Right lobe of liver (tissue), 6 donors: Measurements from ENCODE around the gene HEPHL1. TPM values are rescaled to one million over a fixed set of nuclear protein-coding genes. Genes with fewer than 3 reads are reported as not detected.

Experiments
- ATAC-seq, 4 donors: fragments of 200-7000 bp; cut with Tn5 transposase; one replicate each; pipeline ENCODE4 v1.9.1; 2020; ENCODE audit warnings: mild to moderate bottlenecking in 4 of 4, moderate library complexity in 4 of 4
- DNase-seq, 3 donors: peaks; one replicate each; pipeline ENCODE4 v3.0.0-alpha.2; 2020
- H3K27ac ChIP-seq, 3 donors: fragments of 200-600 bp; one replicate each; pipeline ENCODE4 v1.8.0; 2022
- H3K27me3 ChIP-seq, 2 donors: fragments of 200-600 bp; one replicate each; pipeline ENCODE4 v1.8.0; 2022
- H3K36me3 ChIP-seq, 4 donors: fragments of 200-600 bp; sonication (generic) in 1 of 4; one replicate each; pipeline versions ENCODE4 v1.5.1 to v1.8.0; 2017 to 2022; ENCODE audit warnings: control low read depth in 1 of 4
- H3K4me1 ChIP-seq, 4 donors: fragments of 200-600 bp; sonication (generic) in 1 of 4; one replicate each; pipeline versions ENCODE4 v1.5.1 to v1.8.0; 2017 to 2022; ENCODE audit warnings: control low read depth in 1 of 4
- H3K4me3 ChIP-seq, 3 donors: fragments of 200-600 bp; one replicate each; pipeline ENCODE4 v1.8.0; 2022
- H3K9me3 ChIP-seq, 4 donors: fragments of 200-600 bp; sonication (generic) in 1 of 4; one replicate each; pipeline versions ENCODE4 v1.5.1 to v1.8.0; 2017 to 2022; ENCODE audit warnings: control low read depth in 1 of 4
- CTCF ChIP-seq, 4 donors: fragments of 200-600 bp in 3 of 4; fragments of 450-650 bp in 1 of 4; IDR thresholded peaks; one replicate each; pipeline versions ENCODE4 v1.5.1 to v1.8.0; 2016 to 2022; ENCODE audit warnings: antibody characterized with exemption in 4 of 4, mild to moderate bottlenecking in 2 of 4
- POLR2A ChIP-seq: fragments of 450-650 bp; IDR thresholded peaks from one replicate; pipeline ENCODE4 v1.6.1; 2017; ENCODE audit warnings: antibody characterized with exemption, mild to moderate bottlenecking
- WGBS: methylation state at CpG from one replicate; pipeline ENCODE4 v1.1.6; 2018; ENCODE audit warnings: low coverage, low lambda C conversion rate; ENCODE audit not compliant: insufficient coverage; ENCODE audit errors: missing lambda C conversion rate; 5-methylcytosine and 5-hydroxymethylcytosine counted together
- intact Hi-C, 2 donors: fragments of 100-400 bp; cut with DNase I; formaldehyde crosslinking; loops; one replicate each; pipeline versions ENCODE4 v1.11.2 to v1.14.1; 2022
- total RNA-seq, 6 experiments: library from RNA; depleted of rRNA in 2 of 6; stranded (reverse); fragments of >200 nt in 2 of 6; fragmentation: NEBNext Ultra II Directional in 3 of 6; extraction: Animal tissue kit (Norgen Biotek cat#: 25700) in 3 of 6; gene quantifications; one replicate each; pipeline versions ENCODE4 v1.1.0 to v1.2.4, GENCODE V29; 2016 to 2023
- donor health status: DM: no; HTN: yes; CAD: no.
- donor health status: DM: no; HTN: no; CAD: no.
- donor health status: DM: no; HTN: no; CAD: no.
- donor health status: DM: no; HTN: yes; CAD: no.
- donor health status: DM: no; HTN: yes; CAD: no.

HEPHL1 gene
- total RNA-seq, 6 experiments from 2014 or later = not detected

- Histone ChIP-seq H3K4me1 (no peaks in the 10 kb centered on the region), H3K9me3 (no peaks in the 10 kb centered on the region), H3K36me3 (no peaks in the 10 kb centered on the region), H3K27ac (no peak overlapping the region), H3K27me3 (no peaks in the 10 kb centered on the region), H3K4me3 (no peak overlapping the region)
- 61% methylated on average over 3 of the region's 3 CpGs for WGBS
- ATAC-seq = no peak
- TF ChIP-seq CTCF (IDR thresholded peaks at IDR 0.05) (no peak), POLR2A (no peak)
- DNase-seq = no peak
- intact Hi-C loops = no loop called here
Observed at GRCh38 chr11:93988912-93989311, 32.2 kb upstream of the HEPHL1 start.

GRCh38 chr11:93993747-93994146 is 27.4 kb upstream of the HEPHL1 start:
- 68% methylated on average over 1 of the region's 1 CpG for WGBS
- Histone ChIP-seq H3K9me3 (no peaks in the 10 kb centered on the region), H3K36me3 (no peaks in the 10 kb centered on the region), H3K4me3 (no peak overlapping the region), H3K4me1 (no peaks in the 10 kb centered on the region), H3K27me3 (no peaks in the 10 kb centered on the region), H3K27ac (no peak overlapping the region)
- TF ChIP-seq CTCF (IDR thresholded peaks at IDR 0.05) (no peak), POLR2A (no peak)
- no peak for DNase-seq
- no peak for ATAC-seq
- intact Hi-C loops = no loop called here

DNA sequence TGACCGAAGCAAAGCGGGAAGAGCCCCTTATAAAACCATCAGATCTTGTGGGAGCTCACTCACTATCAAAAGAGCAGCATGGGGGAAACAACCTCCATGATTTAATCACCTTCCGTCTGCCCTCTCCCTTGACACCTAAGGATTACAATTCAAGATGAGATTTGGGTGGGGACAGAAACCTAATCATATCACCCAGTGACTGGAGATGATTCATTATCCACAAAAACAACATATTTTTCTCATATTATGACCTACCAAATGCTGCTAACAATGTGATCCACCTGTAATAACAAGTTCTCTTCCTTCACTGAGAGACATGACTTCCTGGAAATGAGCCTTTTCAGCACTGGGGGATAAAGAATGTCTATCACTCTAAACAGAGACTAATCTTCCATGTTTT is 23.4 kb upstream of the HEPHL1 start:
- Histone ChIP-seq H3K9me3 (no peaks in the 10 kb centered on the region), H3K27ac (no peak overlapping the region), H3K4me1 (no peaks in the 10 kb centered on the region), H3K4me3 (no peak overlapping the region), H3K27me3 (no peaks in the 10 kb centered on the region), H3K36me3 (no peaks in the 10 kb centered on the region)
- intact Hi-C loops = no loop called here
- DNase-seq (no peak), ATAC-seq (no peak)
- 66% methylated on average over 3 of the region's 3 CpGs for WGBS
- TF ChIP-seq CTCF (IDR thresholded peaks at IDR 0.05) (no peak), POLR2A (no peak)

- H3K4me1 ChIP-seq = no peaks in the 10 kb centered on the region
- no peak for ATAC-seq
- no peak for TF ChIP-seq POLR2A
- TF ChIP-seq CTCF (IDR thresholded peaks at IDR 0.05) = no peak
- intact Hi-C loops = no loop called here
- H3K9me3 ChIP-seq = no peaks in the 10 kb centered on the region
- no peak overlapping the region for H3K4me3 ChIP-seq
- DNase-seq = no peak
- H3K36me3 ChIP-seq = no peaks in the 10 kb centered on the region
- WGBS = 30% methylated on average over 2 of the region's 2 CpGs
- H3K27ac ChIP-seq = no peak overlapping the region
- H3K27me3 ChIP-seq = no peaks in the 10 kb centered on the region
Observed at GRCh38 chr11:94000659-94001058, 20.5 kb upstream of the HEPHL1 start.

- Histone ChIP-seq H3K9me3 (no peaks in the 10 kb centered on the region), H3K27me3 (no peaks in the 10 kb centered on the region), H3K4me3 (no peak overlapping the region), H3K36me3 (no peaks in the 10 kb centered on the region), H3K27ac (no peak overlapping the region), H3K4me1 (no peaks in the 10 kb centered on the region)
- 48% methylated on average over 2 of the region's 2 CpGs for WGBS
- DNase-seq (no peak), ATAC-seq (no peak)
- TF ChIP-seq CTCF (IDR thresholded peaks at IDR 0.05) (no peak), POLR2A (no peak)
- intact Hi-C loops = no loop called here
Observed at GRCh38 chr11:94002226-94002625, 18.9 kb upstream of the HEPHL1 start.
